Posterior vena cava (tissue), 2 donors: Measurements from ENCODE around the gene NDUFS5. TPM values are rescaled to one million over a fixed set of nuclear protein-coding genes. Genes with fewer than 3 reads are reported as not detected.
A peak's percentile ranks its signal among the peaks of the same experiment; 100 is the strongest.
"Not testable (repeated sequence)": the region's sequence is repeated elsewhere in the genome, so short reads cannot be mapped to it uniquely, and the experiment has no call there.

ENCODE experiments used
- DNase-seq: peaks from one replicate; pipeline ENCODE4 v3.0.0-alpha.2; 2020; ENCODE audit warnings: low spot score
- intact Hi-C, 2 donors: fragments of 100-400 bp; cut with DNase I; formaldehyde crosslinking; loops; one replicate each; pipeline versions ENCODE4 v1.14.1 to v1.14.2; 2022 to 2023
- long read RNA-seq, 2 donors: library from polyadenylated mRNA; unstranded; transcript quantifications; one replicate each; pipeline ENCODE4 v2.0.0, GENCODE V29; 2020 to 2021
- total RNA-seq, 2 donors: library from RNA; stranded (reverse); fragmentation: NEBNext Ultra II Directional; extraction: Animal tissue kit (Norgen Biotek cat#: 25700); gene quantifications; one replicate each; pipeline ENCODE4 v1.2.1, GENCODE V29; 2021
- donor health status: DM: yes; HTN: yes; CAD: no.
- donor health status: DM: yes; HTN: yes; CAD: no.

NDUFS5 gene
- 100 to 1,000 TPM; 203 to 208 TPM for total RNA-seq
- long read RNA-seq, donor 1, transcript NDUFS5-202 (3 exons, 548 nt) = minor isoform, 8 of 25 reads
- long read RNA-seq, donor 1, transcript NDUFS5-201 (3 exons, 544 nt) = major isoform, 16 of 25 reads
- long read RNA-seq, donor 1, partial matches to known transcripts = 0 of 25 reads
- long read RNA-seq, donor 1, other reads (novel, unspliced or antisense) = 1 of 25 reads
- long read RNA-seq, donor 2, transcript NDUFS5-201 (3 exons, 544 nt) = minor isoform, 17 of 39 reads
- long read RNA-seq, donor 2, transcript NDUFS5-202 (3 exons, 548 nt) = major isoform, 19 of 39 reads
- long read RNA-seq, donor 2, partial matches to known transcripts = 1 of 39 reads
- long read RNA-seq, donor 2, other reads (novel, unspliced or antisense) = 2 of 39 reads

DNA sequence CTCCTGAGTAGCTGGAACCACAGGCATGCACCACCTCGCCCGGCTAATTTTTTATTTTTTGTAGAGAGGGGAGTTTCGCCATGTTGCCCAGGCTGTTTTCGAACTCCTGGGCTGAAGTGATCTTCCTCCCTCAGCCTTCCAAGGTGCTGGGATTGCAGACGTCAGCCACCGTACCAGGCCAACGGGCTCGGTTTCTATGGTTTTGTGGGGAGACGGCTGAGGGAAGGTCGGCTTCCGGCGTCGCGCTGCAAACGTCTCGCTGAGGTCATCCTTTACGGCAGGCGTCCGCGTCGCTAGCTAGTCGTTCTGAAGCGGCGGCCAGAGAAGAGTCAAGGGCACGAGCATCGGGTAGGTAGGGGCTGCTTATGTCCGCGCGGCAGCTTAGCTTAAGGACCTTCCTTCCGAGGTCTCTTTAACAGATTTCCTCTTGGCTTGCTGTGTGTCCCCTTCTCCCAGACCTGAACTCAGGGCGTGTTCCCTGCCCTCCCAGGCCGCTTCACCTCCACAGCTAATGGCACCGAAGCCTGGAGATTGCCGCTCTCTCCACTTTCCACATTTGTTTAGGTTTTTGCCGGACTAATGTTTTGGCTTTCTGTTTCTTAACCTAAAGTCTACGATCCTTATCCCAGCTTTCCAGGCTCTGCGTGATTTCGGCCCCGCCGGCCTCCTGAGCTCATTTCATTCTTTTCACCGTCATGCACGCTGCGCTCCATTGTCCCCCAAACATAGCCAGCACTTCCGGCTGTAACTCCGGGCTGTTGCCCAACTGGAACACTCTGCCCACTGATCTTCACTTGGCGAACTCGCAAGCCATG, at the start of gene NDUFS5:
NDUFS5 (plus strand) TSS at position 300 of the 815 bp plus-strand sequence. CDS start 2,375 bp downstream, outside the sequence.
- intact Hi-C loops = no loop called here

DNA sequence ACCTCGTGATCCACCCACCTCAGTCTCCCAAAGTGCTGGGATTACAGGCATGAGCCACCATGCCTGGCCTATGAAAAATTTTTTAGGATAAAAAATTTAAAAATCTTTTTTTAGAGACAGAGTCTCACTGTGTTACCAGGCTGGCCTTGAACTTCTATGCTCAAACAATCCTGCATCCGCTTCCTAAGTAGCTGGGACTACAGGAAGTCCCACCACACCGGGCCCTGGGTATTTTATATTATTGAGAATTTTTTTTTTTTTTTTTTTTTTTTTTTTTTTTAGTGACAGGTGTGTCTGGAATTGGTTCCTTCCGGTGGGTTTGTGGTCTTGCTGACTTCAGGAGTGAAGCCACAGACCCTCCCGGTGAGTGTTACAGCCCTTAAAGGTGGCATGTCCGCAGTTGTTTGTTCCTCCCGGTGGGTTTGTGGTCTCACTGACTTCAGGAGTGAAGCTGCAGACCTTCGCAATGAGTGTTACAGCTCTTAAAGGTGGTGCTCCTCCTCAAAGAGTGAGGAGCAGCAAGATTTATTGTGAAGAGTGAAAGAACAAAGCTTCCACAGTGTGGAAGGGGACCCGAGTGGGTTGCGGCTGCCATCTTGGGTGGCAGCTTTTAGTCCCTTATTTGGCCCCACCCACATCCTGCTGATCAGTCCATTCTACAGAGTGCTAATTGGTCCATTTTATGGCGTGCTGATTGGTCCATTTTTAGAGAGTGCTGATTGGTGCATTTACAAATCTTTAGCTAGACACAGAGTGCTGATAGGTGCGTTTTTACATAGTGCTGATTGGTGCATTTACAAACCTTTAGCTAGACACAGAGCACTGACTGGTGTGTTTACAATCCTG, 48.5 kb upstream of the NDUFS5 start:
- DNase-seq, intact Hi-C loops: not testable (repeated sequence)

More for the DNA sequence above, at the start of gene NDUFS5:
- peak; percentile 98 for DNase-seq

DNA sequence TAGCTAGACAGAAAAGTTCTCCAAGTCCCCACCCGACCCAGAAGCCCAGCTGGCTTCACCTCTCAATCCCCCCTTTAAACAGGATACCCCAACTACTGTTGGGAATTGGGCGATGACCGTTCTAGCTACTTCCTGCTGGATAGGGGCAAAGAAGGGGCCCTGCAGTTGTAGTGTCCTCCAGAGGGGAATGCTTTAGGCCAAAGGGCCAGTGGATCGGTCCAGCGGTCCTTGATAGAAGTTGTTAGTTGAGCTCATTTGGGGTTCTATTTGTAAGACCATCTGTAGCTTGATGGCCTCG, 48.0 kb upstream of the NDUFS5 start:
- intact Hi-C loops, DNase-seq: not testable (repeated sequence)

DNA sequence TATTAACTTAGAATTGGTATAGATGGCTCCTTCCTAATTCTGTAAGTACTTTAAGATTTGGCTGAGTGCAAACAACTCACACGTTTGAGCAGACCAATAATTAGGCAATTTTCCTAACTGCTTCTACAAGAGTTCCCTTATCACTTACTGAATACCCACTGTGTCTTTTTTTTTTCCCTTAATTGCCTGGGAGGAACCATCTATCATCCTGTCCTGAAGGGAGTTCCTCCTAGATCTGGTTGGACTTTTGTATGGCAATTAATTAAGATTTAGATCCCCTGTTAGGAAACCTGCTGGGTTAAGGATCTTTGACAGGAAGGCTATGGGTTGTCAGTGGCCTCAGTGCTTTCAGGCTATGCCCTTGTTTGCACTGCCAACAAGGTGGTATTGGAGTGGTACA, 46.8 kb upstream of the NDUFS5 start:
- DNase-seq, intact Hi-C loops: not testable (repeated sequence)

DNA sequence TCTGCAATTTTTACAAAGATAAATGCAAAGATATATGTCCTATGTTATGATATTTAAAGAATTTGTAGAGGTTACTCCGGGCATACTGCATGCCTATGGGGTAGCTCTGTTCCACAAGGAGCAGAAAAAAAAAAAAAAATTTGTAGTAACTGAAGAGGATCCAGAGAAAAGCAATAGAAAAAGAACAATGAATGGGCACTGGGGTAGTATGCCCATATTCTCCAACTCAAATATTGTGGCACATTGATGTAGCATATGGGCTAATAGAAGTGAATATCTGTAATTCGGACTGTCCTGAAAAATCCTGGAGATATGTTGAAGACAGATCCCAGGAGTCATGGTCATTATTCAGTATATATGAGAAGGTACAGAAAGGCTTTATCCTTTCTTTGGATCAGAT, 36.2 kb upstream of the NDUFS5 start:
- intact Hi-C loops = no loop called here
- DNase-seq = no peak

DNA sequence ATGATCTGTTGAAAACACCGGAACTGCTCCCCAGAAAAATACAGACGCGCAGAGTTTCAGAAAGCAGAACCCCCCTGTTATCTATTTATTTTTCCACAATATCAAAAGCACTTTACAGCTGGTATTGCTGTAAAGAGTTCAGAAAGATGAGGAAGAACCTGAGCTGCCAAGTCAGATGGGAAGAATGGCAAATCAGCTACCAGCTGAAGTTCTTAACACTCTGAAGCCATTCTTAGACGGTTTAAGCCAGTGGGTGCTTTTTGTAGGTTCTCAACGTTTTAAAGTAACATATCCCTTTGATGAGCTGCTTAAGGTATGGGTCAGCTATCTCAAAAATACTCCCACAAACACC, 35.8 kb upstream of the NDUFS5 start:
- DNase-seq = no peak
- intact Hi-C loops = no loop called here

DNA sequence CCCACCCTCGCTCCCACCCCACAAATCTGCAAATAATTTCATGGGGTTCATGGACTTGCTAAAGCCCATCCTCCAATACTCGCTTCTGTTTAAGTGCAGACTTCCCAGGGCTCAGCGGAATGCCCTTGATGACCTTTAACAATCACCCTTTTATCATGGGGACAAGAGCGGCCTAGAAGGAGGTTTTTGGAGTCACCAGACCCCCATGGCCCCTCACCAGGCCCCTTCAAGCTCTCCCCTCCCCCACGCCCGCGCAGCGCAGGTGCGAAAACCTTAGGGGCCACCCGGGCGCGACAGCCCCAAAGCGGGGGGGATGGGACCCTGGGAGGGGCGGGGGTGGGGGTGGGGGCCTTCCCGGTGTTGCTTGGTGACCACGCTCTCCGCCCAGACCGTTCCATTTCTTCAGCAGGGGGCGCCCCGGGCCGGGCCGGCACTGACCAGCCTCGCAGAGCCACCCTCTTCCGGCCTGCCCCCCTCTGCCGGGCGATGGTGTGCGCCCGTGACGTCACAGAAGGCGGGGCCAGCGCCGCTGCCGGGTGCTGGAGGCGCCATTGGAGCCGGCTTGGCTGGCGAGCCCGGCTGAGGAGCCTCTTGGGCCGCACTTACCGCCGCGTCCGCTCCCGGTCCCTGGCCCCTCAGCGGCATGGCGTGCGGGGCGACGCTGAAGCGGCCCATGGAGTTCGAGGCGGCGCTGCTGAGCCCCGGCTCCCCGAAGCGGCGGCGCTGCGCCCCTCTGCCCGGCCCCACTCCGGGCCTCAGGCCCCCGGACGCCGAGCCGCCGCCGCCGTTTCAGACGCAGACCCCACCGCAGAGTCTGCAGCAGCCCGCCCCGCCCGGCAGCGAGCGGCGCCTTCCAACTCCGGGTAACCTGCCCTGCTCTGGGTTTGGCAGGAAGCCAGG, 35.2 kb upstream of the NDUFS5 start, which contains the start of gene AKIRIN1:
AKIRIN1 (plus strand) TSS at position 539 of the 900 bp plus-strand sequence; CDS start at position 644, 105 bp downstream.
- intact Hi-C loops = no loop called here
- DNase-seq = peak; percentile 100

DNA sequence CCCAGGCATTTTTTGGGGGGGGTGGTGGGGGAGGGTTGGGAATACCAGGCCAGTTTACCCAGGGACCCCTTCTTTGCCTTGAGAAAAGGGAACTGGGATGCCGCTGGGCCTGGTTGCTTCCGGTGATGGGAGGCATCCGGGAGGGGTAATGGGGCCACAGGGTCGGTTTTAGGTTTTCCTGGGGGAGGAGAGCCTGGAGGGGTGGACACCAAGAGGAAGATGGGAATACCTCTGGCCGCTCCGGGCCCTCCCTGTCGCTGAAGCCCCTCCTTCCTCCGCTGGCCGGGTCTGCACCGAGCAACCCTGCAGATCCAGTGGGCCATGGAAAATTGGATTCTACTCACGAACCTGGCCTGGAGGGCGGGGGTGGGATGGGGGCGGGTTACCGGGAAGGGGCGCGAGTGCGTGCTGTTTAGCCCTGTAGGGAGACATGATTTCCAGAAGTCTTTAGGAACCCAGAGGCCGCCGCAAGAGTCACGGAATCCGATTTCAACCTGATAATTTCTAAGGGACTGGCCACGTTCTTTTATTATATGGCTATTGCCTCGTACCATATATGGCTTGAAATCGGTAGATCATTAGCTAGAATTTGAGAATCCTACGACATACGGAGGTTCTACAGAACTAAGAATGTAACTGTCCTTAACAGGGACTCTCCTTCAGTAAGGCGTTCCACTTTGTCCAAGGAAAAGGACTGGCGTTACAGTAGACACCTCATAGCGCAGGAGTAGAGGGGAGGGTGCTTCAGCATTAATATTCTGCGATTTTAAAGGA, 34.3 kb upstream of the NDUFS5 start:
- intact Hi-C loops = no loop called here
- peak; percentile 85 for DNase-seq

DNA sequence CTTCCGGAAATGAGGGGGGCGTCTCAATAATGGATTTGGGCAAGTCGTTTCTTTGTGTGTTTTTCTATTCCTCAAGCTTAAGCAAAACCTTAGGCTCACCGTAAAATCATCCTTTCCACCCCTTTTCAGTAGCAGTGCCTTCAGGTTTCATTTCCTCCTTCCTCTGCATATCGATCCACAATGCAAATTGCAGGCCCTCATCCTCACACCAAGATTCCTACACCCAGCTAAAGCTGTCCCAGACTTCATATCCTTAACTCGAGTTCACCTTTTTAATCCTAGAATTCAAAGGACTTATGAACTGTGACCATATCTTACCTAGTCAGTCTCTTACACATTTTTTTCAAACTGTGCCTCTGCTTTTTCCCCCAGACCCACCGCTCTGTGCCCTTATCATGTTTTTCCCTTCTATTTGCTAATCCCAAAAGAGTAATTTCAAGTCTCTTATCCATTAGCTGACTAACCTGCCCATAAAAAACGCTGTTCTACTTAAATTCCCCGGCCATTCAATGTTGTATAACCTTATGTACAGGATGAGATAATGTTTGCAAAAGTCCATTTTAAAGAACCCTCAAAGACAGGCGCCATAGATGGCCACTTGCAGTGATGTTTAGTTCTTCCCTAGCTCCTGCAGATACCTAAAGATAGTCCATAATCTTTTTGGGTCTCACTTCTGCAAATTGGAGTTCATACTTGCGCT, 33.6 kb upstream of the NDUFS5 start:
- intact Hi-C loops = no loop called here
- no peak for DNase-seq

DNA sequence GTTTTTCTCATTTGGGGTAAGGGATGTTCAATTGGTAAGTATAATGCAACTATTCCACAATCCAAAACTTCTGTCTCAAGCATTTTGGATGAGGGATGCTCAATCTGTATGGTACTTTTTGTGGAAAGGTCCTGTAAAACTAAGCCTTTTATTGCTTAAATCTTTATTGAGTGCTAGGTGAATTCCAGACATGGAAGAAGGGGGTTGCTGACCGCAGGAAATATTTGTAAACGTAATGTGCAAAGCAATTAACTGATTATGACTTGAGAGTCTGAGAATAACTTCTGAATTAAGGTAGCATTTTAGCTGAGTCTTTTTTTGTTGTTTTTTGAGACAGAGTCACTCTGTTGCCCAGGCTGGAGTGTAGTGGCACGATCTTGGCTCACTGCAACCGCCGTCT, 32.0 kb upstream of the NDUFS5 start:
- DNase-seq = no peak
- intact Hi-C loops = no loop called here

DNA sequence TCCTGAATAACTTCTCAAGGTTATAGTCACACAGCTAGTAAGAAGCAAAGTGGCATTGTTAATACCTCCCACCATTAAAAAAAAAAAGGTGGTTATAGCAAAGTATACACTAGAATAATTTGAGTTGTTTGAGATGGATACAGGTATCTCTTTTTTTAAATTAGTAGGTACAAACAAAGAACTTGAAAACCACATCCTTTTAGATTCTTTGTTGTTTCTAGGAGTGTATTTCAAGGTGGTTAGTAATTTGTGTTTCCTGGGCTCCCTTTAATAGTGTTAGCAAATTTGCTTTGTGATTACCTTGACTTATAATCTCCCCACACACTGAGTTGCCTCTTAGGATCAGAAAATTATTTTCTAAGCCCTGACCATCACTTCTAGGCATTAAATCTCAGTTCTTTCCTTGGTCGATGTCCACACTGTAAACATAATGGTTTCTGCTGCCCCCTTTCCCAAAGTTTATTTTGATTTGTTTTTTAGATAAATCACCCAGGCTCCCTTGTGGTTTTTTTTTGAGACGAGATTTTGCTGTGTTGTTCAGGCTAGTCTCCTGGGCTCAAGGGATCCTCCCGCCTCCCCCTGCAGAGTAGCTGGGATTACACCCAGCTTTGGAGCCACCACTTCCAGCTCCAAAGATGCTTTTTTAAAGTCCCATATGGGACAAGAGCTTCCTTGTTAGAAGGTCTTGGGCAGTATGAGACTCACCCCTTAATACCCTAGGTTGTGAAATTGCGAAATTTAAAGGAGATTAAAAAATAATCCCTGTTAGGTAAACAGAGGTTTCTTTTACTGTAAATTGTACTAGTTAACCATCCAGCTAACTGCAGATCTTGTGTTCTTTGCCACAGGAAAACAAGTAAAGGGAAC, 28.9 kb upstream of the NDUFS5 start:
- DNase-seq = no peak
- intact Hi-C loops = no loop called here

DNA sequence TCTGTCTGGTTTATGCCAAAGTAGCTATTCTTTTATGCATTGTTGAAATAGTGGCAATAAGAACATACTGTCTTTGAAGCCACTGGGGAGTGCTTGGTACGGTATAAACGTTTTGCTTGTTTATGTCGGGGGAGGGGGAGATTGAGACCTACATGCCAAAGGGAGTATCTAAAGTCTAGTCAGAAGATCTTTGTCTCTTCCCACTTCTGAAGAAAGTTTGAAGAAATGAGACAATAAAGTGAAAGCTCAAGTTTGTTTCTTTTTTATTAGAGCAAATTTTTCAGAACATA, 28.3 kb upstream of the NDUFS5 start:
- no peak for DNase-seq
- intact Hi-C loops = no loop called here

DNA sequence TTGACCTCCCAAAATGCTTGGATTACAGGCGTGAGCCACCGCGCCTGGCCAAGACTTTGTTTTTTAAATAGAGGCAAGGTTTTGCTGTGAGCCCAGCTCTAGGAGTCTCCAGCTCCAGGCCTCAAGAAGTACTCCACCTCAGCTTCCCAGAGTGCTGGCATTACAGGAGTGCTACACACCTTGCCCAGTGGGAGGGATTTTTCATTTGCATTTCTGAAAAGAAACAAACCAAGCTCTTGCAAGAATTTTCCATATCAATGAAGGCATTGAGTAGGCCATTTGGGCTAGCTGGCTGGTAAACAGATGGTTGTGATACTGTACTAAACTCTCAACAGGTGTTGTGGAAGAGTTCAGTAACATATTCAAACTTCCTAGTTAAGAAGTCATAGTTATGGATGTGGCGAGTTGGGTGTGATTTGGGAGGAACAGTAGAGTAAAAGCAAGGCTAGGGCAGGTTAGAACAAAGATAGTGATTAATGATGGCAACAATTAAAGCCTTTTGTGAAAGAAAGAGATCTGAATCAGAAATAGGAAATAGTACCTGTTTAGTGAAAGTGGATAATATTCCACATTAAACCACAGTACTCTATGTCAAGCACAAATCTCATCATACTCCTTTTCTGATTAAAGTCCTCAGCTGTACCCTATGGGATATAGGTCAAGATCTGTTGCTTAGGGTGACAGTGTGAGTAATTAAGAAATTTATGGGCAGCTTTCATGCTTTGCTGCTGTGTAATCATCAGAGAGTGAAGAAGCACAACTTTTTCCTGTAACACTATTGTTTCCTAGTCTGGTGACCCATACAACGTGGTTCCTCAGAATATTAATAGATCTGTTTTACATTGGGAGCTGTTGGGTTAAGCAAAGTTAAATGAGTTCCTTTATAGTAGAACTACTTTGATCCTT, 24.4 kb upstream of the NDUFS5 start:
- DNase-seq = no peak
- intact Hi-C loops = loop anchor here in 1 of 2 donors (5.0 kb wide), 1 partner anchor 749 kb away; no protein-coding TSS in a partner anchor

DNA sequence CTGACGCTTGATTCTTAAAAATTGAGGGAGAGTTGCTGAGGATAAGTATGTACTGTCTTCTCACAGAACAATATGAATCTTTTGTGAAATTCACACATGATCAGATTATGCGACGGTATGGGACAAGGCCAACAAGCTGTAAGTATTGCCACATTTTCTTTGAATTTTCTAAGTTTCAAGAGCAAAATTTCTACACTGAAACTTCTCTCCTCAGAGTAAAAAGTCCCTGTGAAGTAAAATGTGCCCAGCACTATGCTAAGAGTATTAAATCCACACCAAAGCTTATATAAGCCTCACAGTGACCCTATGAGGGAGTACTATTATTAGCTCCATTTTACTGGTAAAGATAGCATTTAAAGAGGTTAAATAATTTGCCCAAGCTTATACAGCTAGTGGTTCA, 22.9 kb upstream of the NDUFS5 start:
- no peak for DNase-seq

DNA sequence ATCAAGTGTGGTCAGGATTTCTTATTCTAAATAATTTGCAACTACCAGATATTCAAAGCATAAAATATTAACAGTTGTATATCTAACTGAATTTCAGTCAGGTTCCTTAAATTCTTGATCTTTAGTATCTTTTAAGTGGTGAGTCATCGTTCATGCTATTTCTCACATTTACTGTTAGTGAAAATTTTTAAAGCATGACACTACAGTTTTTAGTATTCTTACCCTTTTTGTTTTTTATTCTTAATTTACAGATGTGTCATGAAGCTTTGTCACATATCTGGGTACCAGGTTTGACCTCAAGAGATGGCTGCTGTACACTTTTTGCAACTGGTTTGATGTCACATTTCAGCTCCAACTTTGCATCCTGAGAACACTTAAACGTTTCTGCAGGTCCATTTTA, 22.4 kb upstream of the NDUFS5 start:
- DNase-seq = no peak
- intact Hi-C loops = loop anchor here in 1 of 2 donors (5.0 kb wide), 1 partner anchor 751 kb away; no protein-coding TSS in a partner anchor

More for the DNA sequence above, 22.9 kb upstream of the NDUFS5 start:
- intact Hi-C loops = loop anchor here in 1 of 2 donors (5.0 kb wide), 1 partner anchor 751 kb away; no protein-coding TSS in a partner anchor
